ENCODE results near the gene MRGPRX2.

Gene MRGPRX2

DNA sequence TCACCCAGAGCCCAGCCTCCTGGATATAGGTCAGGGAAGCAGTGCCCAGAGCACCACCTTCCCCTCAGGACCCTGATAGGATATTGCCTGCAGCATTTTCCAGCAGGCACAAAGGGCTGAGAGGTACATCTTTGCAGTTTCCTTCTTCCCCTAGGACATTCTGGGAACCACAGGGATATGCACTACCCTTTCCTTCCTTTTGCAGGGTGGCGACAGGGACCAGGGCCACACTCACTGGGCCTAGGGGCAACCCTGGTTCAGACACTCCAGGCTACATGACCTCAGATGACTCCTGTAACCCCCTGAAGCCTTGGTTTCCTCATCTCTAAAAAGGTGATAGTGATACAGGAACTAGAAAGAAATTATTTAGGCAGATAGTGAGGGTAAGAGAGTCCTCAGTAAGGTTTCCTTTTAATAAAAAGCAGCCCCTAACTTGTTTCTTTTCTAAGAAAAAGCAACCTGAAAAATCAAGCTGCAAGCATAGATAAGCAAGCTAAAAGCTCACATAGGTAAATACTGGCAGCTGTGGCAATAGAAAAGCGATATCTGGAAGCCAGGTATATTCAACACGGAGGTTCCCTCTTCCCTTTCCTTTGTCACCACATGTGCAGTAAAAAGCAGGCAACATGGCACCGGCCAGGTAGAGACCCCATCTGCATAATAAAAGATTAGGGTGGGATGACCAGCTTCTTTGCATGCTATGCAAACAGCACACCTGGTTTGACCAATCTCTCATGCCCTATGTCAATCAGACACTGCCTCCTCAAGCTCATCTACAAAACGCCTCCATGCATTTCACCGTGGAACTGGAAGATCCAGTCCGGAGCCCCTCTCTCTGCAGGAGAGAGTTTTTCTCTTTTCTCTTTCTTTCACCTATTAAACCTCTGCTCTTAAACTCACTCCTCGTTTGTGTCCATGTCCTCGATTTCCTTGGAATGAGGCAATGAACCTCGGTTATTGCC is 13.2 kb upstream of the MRGPRX2 start:
- no peak for DNase-seq

DNA sequence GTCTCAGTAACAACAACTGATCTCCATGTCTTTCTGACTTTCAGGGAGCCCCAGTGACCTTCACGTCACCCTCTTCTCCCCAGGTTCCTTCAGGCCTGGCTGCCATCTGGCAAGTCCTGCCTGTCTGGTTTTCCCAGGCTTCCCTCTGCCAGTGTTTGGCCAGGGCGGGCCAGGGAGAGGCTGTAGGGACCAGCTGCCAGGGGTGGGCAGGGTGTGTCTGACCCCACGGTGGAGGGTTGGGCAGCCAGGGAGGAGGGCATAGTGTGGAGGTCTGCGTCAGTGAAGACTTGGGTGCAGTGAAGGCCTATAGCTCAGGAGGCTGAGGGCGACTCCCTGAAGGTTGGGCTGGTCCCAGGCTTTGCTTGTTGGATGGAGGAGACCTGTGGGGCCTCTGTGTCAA is 11.9 kb upstream of the MRGPRX2 start:
- no peak for DNase-seq

DNA sequence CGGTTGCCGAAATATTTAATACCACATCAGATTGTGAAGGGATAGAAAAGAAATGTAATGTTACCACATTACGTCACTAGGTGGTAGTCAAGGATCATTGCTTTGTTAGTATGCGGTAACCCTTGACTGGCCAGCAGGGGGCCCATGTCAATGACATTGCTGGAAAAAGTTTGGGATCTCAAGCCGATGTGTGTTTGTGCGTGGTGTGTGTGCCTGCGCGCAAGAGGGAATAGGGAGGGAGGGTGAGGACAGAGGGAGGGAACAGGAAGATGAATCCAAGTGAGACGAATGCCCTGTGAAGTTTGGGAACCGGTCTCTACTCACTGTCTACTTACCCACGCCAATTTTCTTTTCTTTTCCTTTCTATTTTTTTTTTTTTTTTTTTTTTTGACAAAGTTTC is 10.7 kb upstream of the MRGPRX2 start:
- peak; percentile 75 for DNase-seq

DNA sequence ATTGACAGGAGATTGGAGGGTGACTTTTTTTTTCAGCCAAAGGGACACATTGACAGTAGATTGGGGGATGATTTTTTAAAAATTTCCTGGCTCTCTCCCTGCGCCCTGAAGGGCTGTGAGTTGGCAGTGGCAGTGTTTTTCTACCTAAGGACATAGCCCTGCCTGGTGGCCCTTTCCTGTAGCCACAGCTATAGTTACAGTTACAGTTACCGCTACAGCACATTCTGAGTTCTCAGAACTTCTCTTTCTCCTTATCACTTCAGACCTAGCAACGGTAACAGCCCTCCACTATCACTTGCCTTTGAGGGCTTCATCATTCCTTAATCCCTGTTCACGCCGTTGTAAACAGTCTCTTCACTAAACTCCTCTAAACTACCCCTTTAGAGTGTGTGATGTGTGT is 684 bp downstream of the MRGPRX2 start:
- no peak for DNase-seq

DNA sequence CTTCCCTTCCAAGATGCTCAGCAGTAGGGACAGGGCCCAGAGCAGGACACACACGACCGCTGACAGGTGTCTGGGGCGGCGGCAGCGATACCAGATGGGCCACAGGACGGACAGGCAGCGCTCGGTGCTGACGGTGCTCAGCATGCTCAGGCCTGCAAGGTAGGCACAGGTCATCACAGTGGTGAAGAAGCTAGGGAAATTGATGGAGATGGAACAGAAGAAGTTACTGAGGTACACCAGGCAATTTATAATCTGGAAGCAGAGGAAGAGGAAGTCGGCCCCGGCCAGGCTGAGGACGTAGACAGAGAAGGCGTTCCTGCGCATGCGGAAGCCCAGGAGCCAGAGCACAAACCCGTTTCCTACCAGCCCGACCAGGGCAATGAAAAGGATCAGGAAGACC is 4.6 kb downstream of the MRGPRX2 start:
- DNase-seq: no peak

DNA sequence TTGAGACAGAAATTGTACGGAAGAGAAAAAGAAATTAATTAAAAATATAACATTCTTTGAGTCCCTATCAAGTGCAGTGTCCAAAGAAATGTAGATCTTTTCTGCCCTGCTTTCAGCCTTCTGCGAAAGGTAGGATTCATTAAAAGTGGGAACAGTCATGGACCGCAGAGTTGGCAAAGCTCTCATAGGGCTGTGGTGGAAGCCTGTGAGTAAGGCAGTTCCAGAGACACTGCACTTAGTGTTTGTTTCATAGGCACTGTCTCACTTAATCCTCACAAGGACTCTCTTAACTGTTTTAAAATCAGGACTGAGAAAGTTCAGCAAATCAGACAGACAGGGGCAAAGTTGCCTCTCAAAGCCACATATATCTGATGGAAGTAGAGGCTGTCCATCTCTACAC is 5.5 kb downstream of the MRGPRX2 start:
- no peak for DNase-seq

DNA sequence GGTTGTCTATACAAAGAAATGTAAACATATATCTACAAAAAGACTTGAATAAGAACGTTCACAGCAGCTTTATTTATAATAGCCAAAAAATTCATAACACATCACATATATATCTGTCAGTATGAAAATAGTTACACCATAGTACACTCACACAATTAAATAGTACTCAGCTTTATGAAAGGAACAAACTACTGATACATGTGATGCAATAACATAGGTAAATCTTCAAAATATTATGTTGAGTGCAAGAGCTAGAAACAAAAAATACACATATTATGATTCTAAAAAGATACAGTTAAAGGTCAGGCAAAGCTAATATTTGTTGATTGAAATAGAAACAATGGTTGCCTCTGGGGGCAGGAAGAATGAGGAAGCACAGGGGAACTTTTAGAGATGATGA is 6.6 kb downstream of the MRGPRX2 start:
- DNase-seq: no peak

DNA sequence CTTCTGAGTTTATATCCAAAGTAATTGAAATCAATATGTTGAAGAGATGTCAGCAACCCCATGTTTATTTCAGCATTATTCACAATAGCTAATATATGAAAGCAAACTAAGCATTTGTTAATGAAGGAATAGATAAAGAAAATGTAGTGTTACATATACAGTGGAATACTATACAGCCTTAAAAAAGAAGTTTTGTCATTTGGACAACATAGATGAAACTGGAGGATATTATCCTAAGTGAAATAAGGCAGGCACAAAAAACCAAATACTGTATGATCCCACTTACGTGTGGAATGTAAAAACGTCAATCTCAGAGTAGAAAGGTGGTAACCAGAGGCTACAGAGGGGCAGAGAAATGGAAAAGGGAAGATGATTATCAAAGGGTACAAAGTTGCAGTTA is 10.2 kb downstream of the MRGPRX2 start:
- DNase-seq: no peak

DNA sequence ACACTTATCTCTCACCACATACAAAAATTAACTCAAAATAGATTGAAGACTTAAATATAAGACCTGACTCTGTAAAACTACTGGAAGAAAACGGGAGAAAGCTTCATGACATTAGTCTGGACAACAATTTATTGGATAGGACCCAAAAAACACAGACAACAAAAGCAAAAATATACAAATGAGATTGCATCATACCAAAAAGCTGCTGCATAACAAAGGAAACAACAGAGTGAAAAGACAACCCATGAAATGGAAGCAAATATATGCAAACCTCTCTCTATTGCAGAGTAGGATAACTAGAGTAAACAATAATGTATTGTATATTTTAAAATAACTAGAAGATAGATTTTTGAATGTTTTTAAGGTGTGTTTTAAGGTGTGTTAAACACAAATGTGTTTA is 11.2 kb downstream of the MRGPRX2 start:
- no peak for DNase-seq

DNA sequence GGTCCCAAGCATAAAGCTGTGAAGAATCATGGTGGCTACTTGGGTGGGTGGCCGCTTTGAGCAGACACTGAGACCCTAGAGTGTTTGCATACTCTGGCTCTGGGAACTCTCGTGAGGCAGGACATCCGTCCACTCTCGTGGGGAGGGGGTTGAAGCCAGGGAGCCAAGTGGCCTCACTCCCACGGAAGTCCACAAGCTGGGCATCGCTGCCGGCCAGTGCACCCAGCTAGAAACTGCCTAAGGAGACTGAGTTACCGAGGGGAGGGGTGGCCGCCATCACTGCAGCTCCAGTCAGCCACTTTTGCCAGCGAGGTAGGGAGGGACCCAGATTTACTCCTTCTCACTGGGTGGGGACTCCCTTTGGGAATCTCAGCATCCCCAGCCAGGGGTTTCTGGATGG is 20.5 kb downstream of the MRGPRX2 start:
- DNase-seq: no peak

DNA sequence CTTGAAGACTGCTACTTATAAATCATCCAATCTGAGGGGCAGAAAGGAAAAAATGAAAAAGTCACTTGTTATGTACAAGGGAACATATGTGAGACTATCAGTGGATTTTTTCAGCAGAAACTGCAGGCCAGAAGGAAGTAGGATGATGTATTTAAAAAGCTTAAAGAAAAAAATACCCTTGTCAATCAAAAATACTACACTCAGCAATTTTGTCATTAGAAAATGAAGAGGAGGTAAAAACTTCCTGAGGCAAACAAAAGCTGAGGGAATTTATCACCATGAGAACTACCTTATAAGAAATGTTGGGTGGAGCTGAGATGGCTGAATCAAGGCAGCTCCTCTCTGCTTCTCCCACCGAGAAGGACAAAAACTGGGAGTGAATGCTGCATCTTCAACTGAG is 21.1 kb downstream of the MRGPRX2 start:
- no peak for DNase-seq

DNA sequence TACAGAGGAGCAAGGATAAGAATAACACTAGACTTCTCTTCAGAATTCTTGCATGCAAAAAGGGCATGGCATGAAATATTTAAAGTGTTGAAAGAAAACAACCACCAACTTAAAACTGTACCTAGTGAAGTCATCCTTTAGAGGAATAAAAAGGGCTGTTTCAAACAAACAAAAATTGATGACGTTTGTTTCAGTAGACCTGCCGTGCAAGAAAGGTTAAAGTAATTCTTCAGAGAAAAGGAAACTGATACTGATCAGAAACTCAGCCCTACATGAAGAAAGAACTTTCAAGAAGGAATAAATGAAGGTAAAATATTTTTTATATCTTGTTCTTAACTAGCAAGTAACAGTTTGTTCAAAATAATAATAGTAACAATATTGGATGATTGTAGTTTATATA is 27.5 kb downstream of the MRGPRX2 start:
- no peak for DNase-seq

DNA sequence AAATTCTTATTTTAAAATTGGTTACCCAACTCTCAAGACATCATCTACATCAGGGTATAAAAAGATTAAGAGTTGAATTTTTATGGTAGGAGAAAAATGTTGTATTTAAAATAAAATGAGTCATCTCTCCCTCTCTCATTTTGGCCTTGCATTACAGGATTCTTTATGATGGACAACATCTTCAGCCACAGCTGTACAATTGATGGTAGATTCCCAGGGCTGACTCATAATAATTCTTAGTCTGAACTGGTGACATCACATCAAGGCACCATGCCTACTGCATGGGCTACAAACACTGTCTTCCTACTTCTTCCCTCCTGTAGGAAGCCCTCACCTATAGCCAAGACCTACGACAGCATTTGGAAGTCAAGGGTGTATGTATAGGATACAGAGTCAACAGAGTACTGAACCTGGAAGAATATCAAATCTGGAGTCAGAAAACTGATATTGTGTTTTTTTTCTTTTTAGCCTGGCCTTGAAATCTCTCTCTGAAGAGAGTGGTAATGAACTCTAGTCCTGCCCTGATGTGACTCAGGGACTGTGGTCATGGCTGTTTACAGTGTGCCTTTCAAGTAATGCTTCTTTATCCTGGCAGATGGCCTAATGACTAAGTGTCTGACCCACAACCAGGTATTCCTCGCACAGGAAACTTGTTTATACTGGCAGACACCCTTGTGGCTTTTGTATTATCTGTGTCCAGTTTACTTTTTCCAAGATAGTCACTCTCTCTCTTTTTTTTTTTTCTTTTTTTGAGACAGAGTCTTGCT is 32.5 kb downstream of the MRGPRX2 start:
- DNase-seq: peak; percentile 44

DNA sequence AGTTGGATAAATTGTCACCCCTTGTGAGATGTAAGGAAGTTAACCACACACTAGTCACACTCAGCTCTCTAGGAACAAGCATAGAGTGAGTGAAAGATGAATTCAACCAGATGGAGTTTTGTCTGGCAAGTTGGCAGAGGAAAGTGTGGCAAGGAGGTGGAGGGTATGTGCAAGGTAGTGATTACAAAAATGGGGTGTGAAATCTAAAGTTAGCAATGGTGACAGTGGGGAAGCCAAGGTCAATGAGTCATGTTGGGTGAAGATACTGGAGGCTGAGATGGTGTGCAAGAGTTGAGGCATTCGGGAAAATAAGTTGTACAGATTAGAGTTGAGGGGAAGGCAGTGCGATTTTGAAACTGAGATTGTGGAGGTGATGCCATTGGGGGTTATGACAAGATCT is 33.7 kb downstream of the MRGPRX2 start:
- DNase-seq: peak; percentile 46

DNA sequence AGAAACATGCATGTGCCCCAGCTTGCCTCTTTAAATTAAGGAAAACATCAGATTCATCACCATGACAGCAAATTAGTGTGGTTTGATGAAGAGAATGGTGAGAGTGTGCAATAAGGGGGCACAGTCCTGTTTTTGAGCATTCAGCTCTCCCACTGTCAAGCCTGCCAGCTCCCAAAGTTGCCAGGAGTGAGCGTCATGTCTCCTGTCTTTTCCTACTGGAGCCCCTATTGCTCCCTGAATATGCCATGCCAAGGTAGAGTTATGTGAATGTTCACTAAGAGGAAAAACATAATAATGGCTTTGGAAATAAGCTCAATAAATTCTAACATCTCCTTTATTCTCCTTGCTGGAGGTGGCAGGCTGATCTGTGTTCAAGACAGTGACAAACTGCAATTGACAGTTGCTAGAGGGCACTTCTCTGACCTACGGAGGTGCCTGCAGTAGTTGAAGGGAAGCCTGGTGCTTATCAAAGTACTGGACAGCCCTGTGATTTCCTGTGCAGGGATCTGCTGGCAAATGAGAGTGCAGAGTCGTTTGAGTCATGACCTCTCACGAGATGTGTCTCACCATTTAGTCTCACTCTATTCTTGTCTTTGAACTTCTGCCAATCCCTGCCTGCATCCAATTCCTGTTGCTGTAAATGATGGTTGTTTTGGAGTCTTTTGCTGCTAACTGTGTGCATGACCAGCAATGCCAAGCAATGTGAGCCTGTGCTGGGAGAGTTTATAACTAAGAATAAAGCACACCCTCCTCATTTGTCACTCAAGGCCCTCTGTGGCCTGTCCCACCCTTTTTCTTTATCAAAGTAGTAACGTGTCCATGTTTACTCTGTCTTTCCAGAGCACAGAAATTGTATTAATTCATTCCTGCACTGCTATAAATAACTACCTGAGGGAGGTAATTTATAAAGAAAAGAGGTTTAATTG is 34.8 kb downstream of the MRGPRX2 start:
- peak; percentile 13 for DNase-seq

DNA sequence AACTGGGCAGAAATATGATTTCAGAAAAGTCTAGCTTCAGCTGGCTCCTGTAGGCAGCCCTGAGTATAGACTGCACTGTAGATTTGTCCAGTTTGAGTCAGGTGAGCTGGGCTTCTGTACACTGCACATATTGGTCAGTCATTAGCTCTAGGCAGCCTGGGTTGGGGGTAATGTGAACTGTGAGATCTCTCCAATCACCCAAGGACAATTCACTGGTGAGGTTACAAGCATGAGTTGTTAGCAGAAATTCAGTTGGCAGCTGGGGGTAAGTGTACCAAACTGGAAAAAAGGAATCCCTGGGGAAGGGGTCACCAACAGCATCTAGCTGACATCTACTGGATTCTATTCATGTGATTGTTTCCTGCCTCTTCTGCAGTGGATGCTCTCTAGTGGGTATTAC is 39.7 kb downstream of the MRGPRX2 start:
- no peak for DNase-seq

DNA sequence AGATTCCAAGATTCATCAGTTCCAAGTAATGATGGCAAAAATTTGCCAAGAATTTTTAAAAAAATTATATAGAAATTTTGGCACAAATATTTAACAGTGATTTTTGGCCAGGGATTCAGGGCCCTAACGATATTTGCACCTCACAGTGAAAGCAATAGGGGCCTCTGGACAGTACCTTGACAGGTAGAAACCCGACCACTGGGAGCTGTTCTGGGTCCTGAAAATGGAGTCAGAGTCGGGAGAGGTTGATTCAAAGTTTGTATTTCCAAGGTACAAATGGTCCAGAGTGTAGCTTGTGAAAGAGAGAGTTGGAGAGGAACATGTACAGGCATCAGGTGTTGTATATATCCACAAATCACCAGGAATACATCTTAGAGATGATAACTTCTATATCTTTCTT is 41.6 kb downstream of the MRGPRX2 start:
- DNase-seq: no peak

DNA sequence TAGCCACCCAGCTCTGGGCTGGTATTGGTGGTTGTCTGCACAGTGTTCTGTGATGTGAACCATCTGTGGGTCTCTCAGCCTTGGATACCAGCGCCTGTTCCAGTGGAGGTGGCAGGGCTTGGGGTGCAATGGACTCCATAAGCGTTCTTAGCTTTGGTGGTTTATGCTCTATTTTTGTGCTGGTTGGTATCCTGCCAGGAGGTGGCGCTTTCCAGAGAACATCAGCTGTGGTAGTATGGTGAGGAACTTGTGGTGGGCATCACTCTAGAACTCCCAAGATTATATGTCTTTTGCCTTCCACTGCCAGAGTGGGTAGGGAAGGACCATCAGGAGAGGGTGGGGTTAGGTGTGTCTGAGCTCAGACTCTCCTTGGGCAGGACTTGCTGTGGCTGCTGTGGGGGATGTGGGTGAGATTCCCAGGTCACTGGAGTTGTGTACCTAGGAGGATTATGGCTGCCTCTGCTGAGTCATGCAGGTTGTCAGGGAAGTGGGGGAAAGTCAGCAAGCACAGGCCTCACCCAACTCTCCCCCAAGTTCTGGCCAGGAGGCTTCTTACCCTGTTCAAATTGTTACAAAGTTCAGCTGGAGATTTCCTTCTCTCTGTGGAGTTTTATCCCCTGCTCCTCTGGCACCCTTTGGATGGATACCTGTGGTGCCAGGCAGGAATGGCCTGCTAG is 47.2 kb downstream of the MRGPRX2 start:
- no peak for DNase-seq

DNA sequence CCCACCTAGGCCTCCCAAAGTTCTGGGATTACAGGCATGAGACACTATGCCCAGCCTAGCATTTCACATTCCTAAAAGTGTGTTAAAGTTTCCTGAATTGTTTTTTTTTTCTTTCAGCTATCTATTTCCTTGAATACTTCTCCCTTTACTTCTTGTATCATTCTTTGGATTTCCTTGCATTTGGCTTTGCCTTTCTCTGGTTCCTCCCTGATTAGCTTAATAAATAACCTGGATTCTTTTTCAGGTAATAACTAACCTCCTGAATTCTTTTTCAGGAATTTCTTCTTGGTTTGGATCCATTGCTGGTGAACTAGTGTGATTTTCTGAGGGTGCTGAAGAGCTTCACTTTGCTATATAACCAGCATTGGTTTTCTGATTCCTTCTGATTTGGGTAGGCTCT is 47.9 kb downstream of the MRGPRX2 start:
- DNase-seq: no peak
